Right cardiac atrium (tissue), 5 donors: ENCODE data around the gene STIM2. TPM values are rescaled to one million over a fixed set of nuclear protein-coding genes. Genes with fewer than 3 reads are reported as not detected.
A peak's percentile ranks its signal among the peaks of the same experiment; 100 is the strongest.

Experiments
- ATAC-seq, 2 donors: fragments of 200-7000 bp; cut with Tn5 transposase; one replicate each; pipeline versions ENCODE4 v1.8.0 to v1.9.1; 2020; ENCODE audit warnings: moderate library complexity in 2 of 2, mild to moderate bottlenecking in 1 of 2
- DNase-seq, 3 donors: peaks; one replicate each; pipeline ENCODE4 v3.0.0-alpha.2; 2020
- H3K27ac ChIP-seq: one replicate; pipeline ENCODE4 v1.5.1; 2013; ENCODE audit warnings: mild to moderate bottlenecking, low read length, control low read depth, moderate library complexity
- H3K27me3 ChIP-seq: one replicate; pipeline ENCODE4 v1.6.1; 2013; ENCODE audit not compliant: control insufficient read depth, insufficient read depth
- H3K4me1 ChIP-seq: one replicate; pipeline ENCODE4 v1.6.1; 2013; ENCODE audit warnings: low read length; ENCODE audit not compliant: control insufficient read depth, insufficient read depth
- H3K4me3 ChIP-seq: one replicate; pipeline ENCODE4 v1.5.1; 2013; ENCODE audit warnings: low read length, control low read depth
- H3K9me3 ChIP-seq: one replicate; pipeline ENCODE4 v1.6.1; 2013; ENCODE audit warnings: low read length; ENCODE audit not compliant: control insufficient read depth
- WGBS: extraction: QIAGEN DNeasy Blood & Tissue Kit; methylation state at CpG from one replicate; pipeline ENCODE4 v1.1.7; 2013; 5-methylcytosine and 5-hydroxymethylcytosine counted together
- intact Hi-C, 4 donors: fragments of 100-400 bp; cut with DNase I; formaldehyde crosslinking; loops; one replicate each; pipeline versions ENCODE4 v1.11.0 to v1.14.0; 2022 to 2023
- polyA plus RNA-seq: library from polyadenylated mRNA; stranded (reverse); fragments of 200-250 nt; gene quantifications from one replicate; pipeline ENCODE4 v1.2.3, GENCODE V29; 2013
- total RNA-seq, 4 donors: library from RNA; stranded (reverse); fragmentation: NEBNext Ultra II Directional; extraction: Animal tissue kit (Norgen Biotek cat#: 25700); gene quantifications; one replicate each; pipeline ENCODE4 v1.2.1, GENCODE V29; 2021
- donor health status: healthy with polysubstance abuse.
- donor health status: DM: no; HTN: yes; CAD: no.
- donor health status: DM: no; HTN: no; CAD: no.
- donor health status: DM: no; HTN: yes; CAD: no; lungs with severe emphysema.
- donor health status: DM: yes; HTN: yes; CAD: no.

STIM2 gene
- total and polyA plus RNA-seq, 5 donors: 6.0 to 20.8 (median 15.6) TPM

GRCh38 chr4:26867914-26868684, 7.5 kb downstream of the STIM2 start:
- H3K4me1 ChIP-seq: peaks cover 5% of the 10 kb centered on the region
- DNase-seq (peak; percentile 27 to 58 (median 46)), ATAC-seq (peak; percentile 82 to 89)
- WGBS: 36% methylated on average over 3 of the region's 3 CpGs
- H3K4me3 ChIP-seq: peak overlapping the region; percentile 29
- intact Hi-C loops: loop anchor here in 2 of 4 donors (10.0 kb wide), 2 partner anchors 127 to 137 kb away; no protein-coding TSS in a partner anchor
- H3K27me3 ChIP-seq: no peaks in the 10 kb centered on the region
- H3K9me3 ChIP-seq: no peaks in the 10 kb centered on the region
- H3K27ac ChIP-seq: no peak overlapping the region

- 83% methylated on average over 2 of the region's 2 CpGs for WGBS
- ATAC-seq (no peak), DNase-seq (no peak)
- Histone ChIP-seq H3K27ac (no peak overlapping the region), H3K4me3 (no peak overlapping the region), H3K4me1 (peaks cover 5% of the 10 kb centered on the region), H3K27me3 (no peaks in the 10 kb centered on the region), H3K9me3 (no peaks in the 10 kb centered on the region)
- intact Hi-C loops: loop anchor here in 1 of 4 donors (10.0 kb wide), 1 partner anchor 114 kb away; no protein-coding TSS in a partner anchor
Observed at GRCh38 chr4:26870576-26871262, 10.1 kb downstream of the STIM2 start.

GRCh38 chr4:26871611-26872010, 11.0 kb downstream of the STIM2 start:
- DNase-seq: peak in 1 of 3 donors; percentile 31

GRCh38 chr4:26873391-26874026, 12.9 kb downstream of the STIM2 start:
- H3K27ac ChIP-seq: no peak overlapping the region
- intact Hi-C loops: loop anchor here in 1 of 4 donors (10.0 kb wide), 1 partner anchor 111 kb away; no protein-coding TSS in a partner anchor

More at GRCh38 chr4:26871611-26872010, 11.0 kb downstream of the STIM2 start:
- Histone ChIP-seq H3K4me3 (no peak overlapping the region), H3K9me3 (no peaks in the 10 kb centered on the region), H3K27me3 (no peaks in the 10 kb centered on the region), H3K4me1 (peaks cover 3% of the 10 kb centered on the region), H3K27ac (no peak overlapping the region)
- WGBS: 30% methylated on average over 3 of the region's 3 CpGs
- intact Hi-C loops: loop anchor here in 1 of 4 donors (10.0 kb wide), 1 partner anchor 113 kb away; no protein-coding TSS in a partner anchor
- ATAC-seq: peak; percentile 57 to 66

GRCh38 chr4:26874110-26874509, 13.5 kb downstream of the STIM2 start:
- Histone ChIP-seq H3K27me3 (no peaks in the 10 kb centered on the region), H3K9me3 (no peaks in the 10 kb centered on the region), H3K27ac (no peak overlapping the region), H3K4me1 (peaks cover 3% of the 10 kb centered on the region), H3K4me3 (no peak overlapping the region)
- 93% methylated on average over 7 of the region's 7 CpGs for WGBS
- DNase-seq (no peak), ATAC-seq (no peak)
- intact Hi-C loops: loop anchor here in 1 of 4 donors (10.0 kb wide), 1 partner anchor 111 kb away; no protein-coding TSS in a partner anchor

More at GRCh38 chr4:26873391-26874026, 12.9 kb downstream of the STIM2 start:
- no peaks in the 10 kb centered on the region for H3K27me3 ChIP-seq
- WGBS: 85% methylated on average over 10 of the region's 10 CpGs
- ATAC-seq (peak; percentile 39 to 52), DNase-seq (peak in 1 of 3 donors; percentile 36)
- no peaks in the 10 kb centered on the region for H3K4me1 ChIP-seq
- H3K9me3 ChIP-seq: no peaks in the 10 kb centered on the region
- H3K4me3 ChIP-seq: no peak overlapping the region

GRCh38 chr4:26877406-26877805, 16.8 kb downstream of the STIM2 start:
- no peak overlapping the region for H3K27ac ChIP-seq
- H3K4me3 ChIP-seq: no peak overlapping the region
- peaks cover 6% of the 10 kb centered on the region for H3K4me1 ChIP-seq
- ATAC-seq: no peak
- H3K27me3 ChIP-seq: no peaks in the 10 kb centered on the region
- intact Hi-C loops: loop anchor here in 1 of 4 donors (10.0 kb wide), 1 partner anchor 107 kb away; no protein-coding TSS in a partner anchor
- no peaks in the 10 kb centered on the region for H3K9me3 ChIP-seq
- 95% methylated on average over 3 of the region's 3 CpGs for WGBS
- DNase-seq: no peak

GRCh38 chr4:26877961-26878360, 17.3 kb downstream of the STIM2 start:
- ATAC-seq (no peak), DNase-seq (no peak)
- Histone ChIP-seq H3K27me3 (no peaks in the 10 kb centered on the region), H3K4me1 (peaks cover 6% of the 10 kb centered on the region), H3K9me3 (no peaks in the 10 kb centered on the region), H3K4me3 (no peak overlapping the region), H3K27ac (no peak overlapping the region)
- WGBS: 98% methylated on average over 3 of the region's 3 CpGs
- intact Hi-C loops: loop anchor here in 1 of 4 donors (10.0 kb wide), 1 partner anchor 107 kb away; no protein-coding TSS in a partner anchor

GRCh38 chr4:26878794-26879391, 18.3 kb downstream of the STIM2 start:
- H3K27me3 ChIP-seq: no peaks in the 10 kb centered on the region
- no peak overlapping the region for H3K4me3 ChIP-seq
- H3K4me1 ChIP-seq: peaks cover 6% of the 10 kb centered on the region
- intact Hi-C loops: loop anchor here in 1 of 4 donors (10.0 kb wide), 1 partner anchor 106 kb away; no protein-coding TSS in a partner anchor
- 84% methylated on average over 5 of the region's 5 CpGs for WGBS
- H3K27ac ChIP-seq: no peak overlapping the region
- no peaks in the 10 kb centered on the region for H3K9me3 ChIP-seq
- ATAC-seq (no peak), DNase-seq (no peak)

GRCh38 chr4:26879805-26880204, 19.2 kb downstream of the STIM2 start:
- WGBS: 73% methylated on average over 2 of the region's 2 CpGs
- intact Hi-C loops: loop anchor here in 1 of 4 donors (10.0 kb wide), 1 partner anchor 105 kb away; no protein-coding TSS in a partner anchor

GRCh38 chr4:26884026-26884425, 23.4 kb downstream of the STIM2 start:
- H3K4me1 ChIP-seq: peaks cover 3% of the 10 kb centered on the region
- ATAC-seq: no peak
- H3K27me3 ChIP-seq: no peaks in the 10 kb centered on the region
- DNase-seq: no peak
- intact Hi-C loops: no loop called here
- H3K4me3 ChIP-seq: no peak overlapping the region
- WGBS: 51% methylated on average over 2 of the region's 2 CpGs
- no peak overlapping the region for H3K27ac ChIP-seq
- H3K9me3 ChIP-seq: no peaks in the 10 kb centered on the region

More at GRCh38 chr4:26879805-26880204, 19.2 kb downstream of the STIM2 start:
- no peaks in the 10 kb centered on the region for H3K9me3 ChIP-seq
- H3K27me3 ChIP-seq: no peaks in the 10 kb centered on the region
- H3K27ac ChIP-seq: no peak overlapping the region
- peaks cover 6% of the 10 kb centered on the region for H3K4me1 ChIP-seq
- no peak overlapping the region for H3K4me3 ChIP-seq
- DNase-seq: no peak
- ATAC-seq: no peak
